HG02870 (cell line): ENCODE measurements around the gene FAM186B.

Experiments used
- ATAC-seq: cut with Tn5 transposase; IDR thresholded peaks from one replicate; pipeline ENCODE4 v1.9.1; 2021; ENCODE audit warnings: mild to moderate bottlenecking, moderate library complexity; ENCODE audit not compliant: unreplicated experiment

FAM186B gene

DNA sequence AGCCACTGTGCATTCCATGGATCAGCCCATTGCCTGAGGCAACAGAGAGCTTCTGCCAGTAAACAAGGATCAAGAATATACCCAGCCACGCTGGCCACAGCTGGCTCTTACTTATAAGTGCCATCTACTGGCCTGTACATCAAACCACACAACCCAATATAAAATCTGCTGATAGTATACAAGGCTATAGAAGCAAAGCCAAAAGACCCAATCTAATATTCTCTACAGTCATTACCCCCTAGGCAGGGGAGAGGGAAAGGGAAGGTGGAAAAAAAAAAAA is 4.4 kb upstream of the FAM186B start:
- no peak for ATAC-seq

DNA sequence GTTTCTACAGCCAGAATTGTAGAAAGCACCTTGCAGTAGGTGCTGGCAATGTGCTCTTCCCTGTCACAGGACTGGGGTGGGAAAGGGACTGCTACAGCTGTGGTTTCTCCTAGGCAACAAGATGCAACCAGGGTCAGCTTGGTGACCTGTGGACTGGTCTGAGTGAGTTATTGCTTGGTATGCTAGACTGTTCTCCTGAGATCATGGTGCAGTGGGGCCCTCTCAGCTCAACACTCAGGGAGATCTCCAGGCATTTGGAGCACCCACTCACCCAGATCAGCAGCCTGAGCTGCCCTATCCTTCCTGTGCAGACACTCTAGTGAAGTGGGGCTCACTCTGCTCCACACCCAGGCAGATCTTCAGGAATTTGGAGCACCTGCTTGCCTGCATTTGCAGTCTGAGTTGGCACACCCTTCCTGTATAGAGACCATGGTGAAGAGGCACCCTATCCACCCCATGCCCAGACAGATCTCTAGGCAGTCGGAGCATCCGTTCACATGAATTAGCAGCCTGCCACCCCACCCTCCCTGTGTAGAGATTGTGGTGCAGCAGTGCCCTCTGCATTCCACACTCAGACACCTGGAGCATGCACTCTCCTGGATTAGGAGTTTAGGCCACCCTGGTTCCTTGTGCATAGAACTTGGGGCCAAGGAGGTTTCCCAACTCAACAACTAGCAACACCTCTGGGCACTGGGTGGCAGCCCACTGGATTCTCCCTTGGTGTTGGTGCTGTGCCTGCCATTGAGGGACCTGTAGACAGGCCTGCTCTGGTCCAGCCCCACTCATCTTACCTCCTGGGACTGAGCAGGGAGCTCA is 3.8 kb upstream of the FAM186B start:
- no peak for ATAC-seq

GRCh38 chr12:49604856-49605255 is 583 bp downstream of the FAM186B start:
- no peak for ATAC-seq

GRCh38 chr12:49603721-49604120 is 1.7 kb downstream of the FAM186B start:
- ATAC-seq, result no peak

GRCh38 chr12:49599961-49600360 is 5.5 kb downstream of the FAM186B start:
- ATAC-seq, result no peak

DNA sequence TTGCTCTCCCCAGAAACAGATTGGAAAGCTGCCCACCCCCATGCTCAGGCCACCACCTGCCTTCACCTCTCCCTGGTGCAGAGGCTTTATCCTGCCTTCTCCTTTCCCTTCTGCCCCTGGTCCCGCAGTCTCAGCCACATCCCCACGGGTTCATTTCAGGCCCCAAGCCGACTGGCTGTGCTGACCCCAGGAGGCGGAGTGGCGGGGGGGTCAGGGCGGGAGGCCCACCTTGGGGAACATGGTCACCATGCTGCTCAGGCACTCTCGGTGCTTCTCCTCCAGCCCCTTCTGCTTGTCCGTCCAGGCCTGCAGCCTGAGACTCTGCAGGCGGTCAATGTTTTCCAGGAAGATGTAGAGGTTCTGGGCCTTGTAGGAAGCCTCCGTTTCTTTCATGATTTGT is 6.9 kb downstream of the FAM186B start:
- no peak for ATAC-seq

DNA sequence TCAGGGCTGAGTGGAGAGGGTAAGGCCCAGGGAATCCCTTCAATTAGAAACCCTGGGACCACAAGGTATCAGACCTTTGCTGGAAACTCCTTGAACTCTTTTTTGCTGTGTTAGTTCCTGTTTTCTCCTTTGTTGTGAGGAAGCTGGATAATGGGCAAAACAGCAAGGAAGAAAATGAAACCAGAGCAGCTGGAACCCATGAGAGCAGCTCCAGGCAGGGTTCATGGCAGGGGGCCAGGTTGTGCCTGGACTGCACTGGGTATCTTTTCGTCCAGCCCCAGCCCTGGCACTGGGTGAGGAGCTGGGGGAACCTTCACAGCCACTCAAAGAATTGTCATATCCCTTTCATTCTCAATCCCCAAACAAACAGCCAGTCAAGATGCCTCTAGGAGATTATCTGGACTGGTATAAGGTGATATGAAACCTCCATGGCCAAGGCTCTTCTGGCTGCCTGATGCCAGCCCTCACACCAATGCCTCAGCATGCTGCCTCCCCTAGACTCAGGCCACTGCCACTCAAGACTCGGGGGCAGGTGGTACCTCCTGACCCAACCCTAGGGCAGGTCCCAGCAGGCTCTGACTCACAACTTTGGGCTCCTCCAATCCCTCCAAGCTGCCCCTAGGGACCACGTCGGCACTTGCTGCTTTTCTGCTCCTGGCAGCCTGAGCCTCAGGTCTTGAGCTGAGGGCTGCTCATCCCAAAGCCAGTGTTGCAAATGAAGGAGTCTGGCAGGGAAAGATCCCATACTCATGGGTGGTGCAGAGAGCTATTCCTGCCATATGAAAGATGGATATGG is 16.5 kb downstream of the FAM186B start:
- no peak for ATAC-seq

GRCh38 chr12:49588281-49588680 is 17.2 kb downstream of the FAM186B start:
- ATAC-seq, result no peak

- no peak for ATAC-seq
Measured at GRCh38 chr12:49587174-49587908, 18.1 kb downstream of the FAM186B start.

- ATAC-seq, result no peak
Measured at GRCh38 chr12:49585477-49586459, 19.7 kb downstream of the FAM186B start.

DNA sequence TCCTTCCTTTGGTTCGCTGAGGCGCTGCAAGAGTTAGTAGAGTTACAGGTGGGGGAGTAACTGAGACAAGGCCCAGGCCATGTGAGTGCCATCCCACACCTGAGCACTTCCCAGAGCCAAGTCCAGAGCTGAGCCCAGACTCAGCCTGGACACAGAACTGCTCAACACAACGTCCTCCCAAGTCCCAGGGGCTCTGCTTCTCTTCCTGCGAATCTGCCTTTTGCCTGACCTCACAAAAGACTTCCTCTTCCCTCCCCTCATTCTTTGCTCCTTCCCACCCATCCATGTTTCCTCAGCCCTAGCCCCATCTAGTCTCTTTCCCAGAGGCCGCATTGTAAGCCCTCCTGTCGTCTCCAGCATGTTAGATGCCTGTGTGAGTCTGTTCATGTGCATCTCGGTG is 20.8 kb downstream of the FAM186B start:
- ATAC-seq, result no peak

DNA sequence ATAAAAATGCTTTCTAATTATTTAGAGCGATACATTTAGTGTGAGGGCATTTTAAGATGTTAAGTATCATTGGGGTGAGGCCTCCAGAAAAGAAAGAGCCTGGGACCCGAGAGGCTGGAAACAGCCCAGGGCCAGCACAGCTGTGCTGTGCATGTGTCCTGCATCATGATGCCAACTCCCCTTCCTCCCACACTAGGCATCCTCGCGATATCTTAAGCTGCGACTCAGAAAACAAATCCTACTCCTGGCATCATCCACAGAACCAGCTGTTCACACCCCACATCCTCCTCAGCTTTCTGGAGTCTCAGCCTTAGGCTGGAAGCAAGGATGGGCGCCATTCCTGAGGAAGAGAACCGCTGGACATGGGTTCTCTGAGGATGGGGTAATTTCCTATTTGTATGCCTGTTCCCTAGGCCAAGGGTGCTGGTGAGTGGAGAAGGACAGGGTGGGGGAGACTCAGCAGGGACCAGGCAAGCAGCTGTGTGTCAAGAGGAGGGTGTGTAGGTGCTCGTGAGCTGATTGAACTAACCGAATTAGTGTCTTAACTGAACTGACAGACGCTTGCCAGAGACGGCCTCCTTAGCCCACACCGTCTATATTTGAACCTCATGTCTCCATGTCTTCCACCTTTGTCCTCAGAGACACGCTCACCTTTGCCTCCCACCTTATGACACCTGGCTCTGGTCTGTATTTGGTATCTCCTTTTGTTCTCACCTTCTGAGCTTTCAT is 21.9 kb downstream of the FAM186B start:
- no peak for ATAC-seq

DNA sequence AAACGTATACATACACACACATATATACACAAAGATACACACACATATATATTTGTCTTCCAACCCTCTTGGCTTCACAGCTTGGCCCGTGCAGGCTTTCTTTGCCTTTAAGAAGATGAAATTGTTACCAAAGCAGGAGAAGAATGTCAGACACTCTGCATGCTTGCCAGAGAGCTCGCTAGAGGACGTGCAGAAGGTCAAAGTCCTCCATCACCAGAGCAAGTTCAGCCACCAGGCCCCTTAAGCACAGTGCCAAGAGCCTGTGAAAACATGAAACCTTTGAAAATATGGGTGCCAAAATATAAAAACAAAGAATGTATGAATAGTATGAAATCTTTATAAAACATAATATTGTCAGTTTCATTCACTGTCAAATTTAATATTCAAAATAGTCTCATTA is 22.6 kb downstream of the FAM186B start:
- no peak for ATAC-seq

DNA sequence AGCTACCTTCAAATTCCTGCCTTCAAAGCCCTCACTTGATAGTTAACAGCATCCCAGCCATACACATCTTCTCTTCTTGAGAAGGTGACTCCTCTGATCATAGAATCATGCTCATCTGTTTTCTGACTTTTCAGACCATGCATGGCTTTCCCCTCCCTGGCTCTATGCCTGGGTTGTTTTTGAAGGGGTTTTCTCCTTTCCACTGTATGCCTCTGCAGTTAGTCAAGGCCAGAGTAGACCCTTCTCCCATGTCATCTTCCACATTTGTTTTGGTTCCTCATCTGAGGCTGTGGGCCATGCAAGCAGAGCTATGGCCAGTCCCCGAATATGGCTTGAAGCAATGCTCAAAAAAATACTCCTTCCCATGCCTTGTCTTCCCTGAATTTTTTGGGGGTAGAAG is 23.2 kb downstream of the FAM186B start:
- no peak for ATAC-seq

GRCh38 chr12:49580572-49581535 is 24.6 kb downstream of the FAM186B start:
- peak; percentile 38 for ATAC-seq

- no peak for ATAC-seq
Measured at GRCh38 chr12:49578471-49579112, 26.8 kb downstream of the FAM186B start.

- ATAC-seq, result no peak
Measured at GRCh38 chr12:49577589-49578315, 27.7 kb downstream of the FAM186B start.
